ENCODE measurements around the gene DYSF.

DYSF gene

GRCh38 chr2:71609958-71610357 is 156.6 kb downstream of the DYSF start:
- no peak for DNase-seq (ENCODE audit: extremely low read depth in 1 of 2, low read depth in 1 of 2)

DNA sequence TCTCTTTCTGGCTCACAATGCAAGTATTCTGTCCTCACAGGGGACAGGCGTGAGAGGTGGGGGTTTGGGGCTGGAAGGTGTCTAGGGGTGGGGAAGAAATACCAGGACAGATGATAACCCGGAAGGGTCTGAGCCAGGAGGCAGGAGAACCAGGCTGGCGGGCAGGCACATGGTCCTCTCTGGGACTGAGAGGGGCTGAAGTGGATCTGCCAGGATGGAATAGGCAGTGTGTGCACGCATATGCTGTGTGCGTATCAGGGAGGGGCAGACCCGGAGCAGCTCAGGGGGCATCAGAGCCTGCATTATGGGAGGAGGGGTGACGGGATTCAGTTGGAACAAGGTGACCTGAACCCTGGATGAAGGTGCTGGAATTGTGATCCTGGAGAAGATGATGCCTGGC is 157.3 kb downstream of the DYSF start:
- DNase-seq (ENCODE audit: extremely low read depth in 1 of 2, low read depth in 1 of 2), result no peak

DNA sequence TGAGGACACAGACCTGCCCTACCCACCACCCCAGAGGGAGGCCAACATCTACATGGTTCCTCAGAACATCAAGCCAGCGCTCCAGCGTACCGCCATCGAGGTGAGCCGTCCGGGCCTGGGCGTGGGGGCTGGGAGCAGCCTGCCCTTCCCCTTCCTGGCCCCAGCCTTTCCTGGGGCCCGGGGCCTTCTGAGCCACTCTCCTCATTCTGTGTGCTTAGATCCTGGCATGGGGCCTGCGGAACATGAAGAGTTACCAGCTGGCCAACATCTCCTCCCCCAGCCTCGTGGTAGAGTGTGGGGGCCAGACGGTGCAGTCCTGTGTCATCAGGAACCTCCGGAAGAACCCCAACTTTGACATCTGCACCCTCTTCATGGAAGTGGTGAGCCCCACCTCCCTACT is 157.9 kb downstream of the DYSF start:
- DNase-seq (ENCODE audit: extremely low read depth in 1 of 2, low read depth in 1 of 2), result no peak

DNA sequence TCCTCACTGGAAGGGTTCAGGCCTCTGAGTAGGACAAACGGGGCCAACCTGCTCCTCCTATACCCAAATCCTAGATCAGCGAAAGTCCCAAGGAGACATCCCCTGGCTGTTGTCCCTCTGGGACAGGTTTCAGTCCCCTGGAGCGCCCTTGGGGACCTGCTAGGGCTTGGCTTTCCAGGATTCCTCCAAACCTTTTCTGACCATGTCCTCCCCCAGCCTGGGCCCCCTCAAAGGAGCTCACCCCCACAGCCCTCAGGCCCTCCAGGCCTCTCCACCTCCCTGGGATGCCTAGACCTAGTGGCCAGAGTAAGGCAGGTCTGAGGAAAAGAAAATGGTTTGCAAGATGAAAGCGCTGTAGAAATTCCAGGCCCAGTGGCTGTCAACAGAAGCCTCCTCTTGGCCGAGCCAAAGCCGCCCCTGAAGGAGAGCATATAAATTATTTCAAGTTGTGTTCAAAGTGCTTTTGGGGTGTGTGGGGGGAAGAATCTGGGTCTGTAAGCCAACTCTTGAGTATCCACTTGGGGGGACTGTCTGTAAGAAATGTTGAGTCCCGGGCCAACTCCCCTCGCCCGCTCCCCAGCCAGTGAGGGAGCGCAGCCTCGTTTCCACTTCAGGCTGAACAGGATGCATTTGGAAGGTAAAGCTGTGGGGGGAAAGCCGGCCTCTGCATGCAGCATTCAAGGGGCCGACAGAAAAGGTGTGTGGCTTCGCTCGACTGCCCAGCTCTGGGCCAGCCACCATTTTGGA is 158.6 kb downstream of the DYSF start:
- no peak for DNase-seq (ENCODE audit: extremely low read depth in 1 of 2, low read depth in 1 of 2)

GRCh38 chr2:71612581-71613402 is 159.4 kb downstream of the DYSF start:
- DNase-seq (ENCODE audit: extremely low read depth in 1 of 2, low read depth in 1 of 2), result no peak

- no peak for DNase-seq (ENCODE audit: extremely low read depth in 1 of 2, low read depth in 1 of 2)
These were observed 160.1 kb downstream of the DYSF start for GRCh38 chr2:71613403-71613952.

GRCh38 chr2:71613953-71614925 is 160.9 kb downstream of the DYSF start:
- DNase-seq (ENCODE audit: extremely low read depth in 1 of 2, low read depth in 1 of 2), result no peak

GRCh38 chr2:71614976-71615766 is 161.8 kb downstream of the DYSF start:
- DNase-seq (ENCODE audit: extremely low read depth in 1 of 2, low read depth in 1 of 2), result no peak

GRCh38 chr2:71615767-71616730 is 162.7 kb downstream of the DYSF start:
- no peak for DNase-seq (ENCODE audit: extremely low read depth in 1 of 2, low read depth in 1 of 2)

DNA sequence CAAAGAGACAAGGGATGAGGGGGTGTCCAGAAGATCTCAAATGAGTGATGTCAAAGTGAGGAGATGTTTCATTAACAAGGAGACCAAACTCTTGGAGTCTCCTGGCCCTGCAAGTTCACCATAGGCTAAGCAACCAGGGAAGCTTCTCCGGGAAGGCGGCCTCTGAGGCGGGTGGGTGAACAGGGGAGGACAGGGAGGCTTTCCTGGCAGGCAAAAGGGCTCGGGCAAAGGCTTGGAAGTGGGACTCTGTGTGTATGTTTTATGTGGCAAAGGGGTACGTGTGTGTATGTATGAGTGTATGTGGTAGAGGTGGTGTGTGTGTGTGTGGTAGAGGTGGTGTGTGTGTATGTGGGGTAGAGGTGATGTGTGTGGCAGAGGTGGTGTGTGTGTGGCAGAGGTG is 163.9 kb downstream of the DYSF start:
- DNase-seq (ENCODE audit: extremely low read depth in 1 of 2, low read depth in 1 of 2), result no peak

DNA sequence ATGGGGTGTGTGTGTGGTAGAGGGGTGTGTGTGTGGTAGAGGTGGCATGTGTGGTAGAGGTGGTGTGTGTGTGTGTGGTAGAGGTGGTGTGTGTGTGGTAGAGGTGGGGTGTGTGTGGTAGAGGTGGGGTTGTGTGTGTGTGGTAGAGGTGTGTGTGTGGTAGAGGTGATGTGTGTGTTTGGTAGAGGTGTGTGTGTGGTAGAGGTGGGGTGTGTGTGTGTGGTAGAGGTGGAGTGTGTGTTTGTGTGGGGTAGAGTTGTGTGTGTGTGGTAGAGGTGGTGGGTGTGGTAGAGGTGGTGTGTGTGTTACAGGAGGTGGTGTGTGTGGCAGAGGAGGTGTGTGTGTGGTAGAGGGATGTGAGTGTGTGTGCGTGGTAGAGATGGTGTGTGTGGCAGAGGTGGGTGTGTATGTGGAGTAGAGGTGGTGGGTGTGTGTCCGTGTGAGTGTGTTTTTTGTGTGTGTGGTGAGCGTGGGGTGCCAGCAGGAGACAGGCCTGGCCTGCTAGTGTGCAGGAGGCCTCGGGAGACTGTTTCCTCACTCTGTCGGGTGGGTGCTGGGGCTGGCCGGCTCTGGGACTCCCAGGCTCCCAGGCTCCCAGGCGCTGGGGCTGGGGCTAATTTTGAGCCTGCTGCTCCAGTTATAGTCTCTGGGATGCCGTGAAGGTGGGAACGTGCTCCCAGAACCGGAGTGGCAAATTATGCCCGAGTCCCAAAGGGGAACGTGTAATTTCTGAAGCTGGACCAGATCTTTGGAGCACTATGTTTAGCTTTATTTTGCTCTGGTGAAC is 165.2 kb downstream of the DYSF start:
- no peak for DNase-seq (ENCODE audit: extremely low read depth in 1 of 2, low read depth in 1 of 2)

- DNase-seq (ENCODE audit: extremely low read depth in 1 of 2, low read depth in 1 of 2), result no peak
These were observed 165.9 kb downstream of the DYSF start for GRCh38 chr2:71619230-71619741.

GRCh38 chr2:71620116-71620515 is 166.8 kb downstream of the DYSF start:
- DNase-seq (ENCODE audit: extremely low read depth in 1 of 2, low read depth in 1 of 2), result no peak

DNA sequence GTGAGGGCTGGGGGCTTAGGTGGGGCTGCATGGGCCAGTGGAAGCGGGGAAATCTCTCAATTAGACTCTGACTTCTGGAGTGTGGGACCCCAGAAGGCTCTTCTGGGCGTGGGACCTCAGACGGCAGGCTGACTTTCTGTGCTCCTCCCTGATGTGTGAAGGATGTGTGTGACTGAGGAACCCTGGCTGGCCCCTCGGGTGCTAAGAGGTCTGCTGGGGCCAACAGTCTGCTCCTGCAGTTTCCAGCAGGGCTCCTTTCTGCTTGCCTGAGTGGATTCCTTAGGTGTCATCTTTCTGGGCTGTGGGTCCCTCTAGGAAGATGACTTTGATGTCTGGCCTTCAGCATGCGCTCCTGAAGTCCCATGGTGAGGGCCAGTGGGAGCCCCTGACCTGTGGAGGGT is 167.5 kb downstream of the DYSF start:
- DNase-seq (ENCODE audit: extremely low read depth in 1 of 2, low read depth in 1 of 2), result no peak

DNA sequence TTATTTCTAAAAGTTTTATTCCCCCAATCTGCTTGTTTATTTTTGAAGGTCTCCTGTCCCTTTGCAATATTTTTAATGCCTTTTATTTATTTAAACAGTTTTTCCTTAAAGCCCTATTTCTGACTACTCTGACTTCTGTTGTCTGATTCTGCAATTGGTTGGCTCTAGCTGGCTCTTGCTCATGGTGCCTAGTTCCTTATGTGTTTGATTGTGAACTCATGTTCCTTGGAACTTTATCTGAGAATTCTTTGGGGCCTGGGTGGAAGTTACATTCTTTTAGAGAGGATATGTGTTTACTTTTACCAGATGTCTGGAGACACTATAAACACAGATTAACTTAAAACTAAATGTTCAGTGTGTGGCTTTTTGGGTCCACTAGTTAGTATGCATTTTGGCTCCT is 175.9 kb downstream of the DYSF start:
- DNase-seq (ENCODE audit: extremely low read depth in 1 of 2, low read depth in 1 of 2), result no peak

GRCh38 chr2:71629771-71630453 is 176.6 kb downstream of the DYSF start:
- DNase-seq (ENCODE audit: extremely low read depth in 1 of 2, low read depth in 1 of 2), result no peak

Measured in activated CD8-positive, alpha-beta memory T cell treated with anti-CD3 and anti-CD28 coated beads for 1 hour (primary cell).